ENCODE measurements around the gene CYTH2. TPM values are rescaled to one million over a fixed set of nuclear protein-coding genes. Genes with fewer than 3 reads are reported as not detected.

Gene CYTH2
- total and polyA plus RNA-seq, 2 of the 8 experiments (the other 6 are each of a cell fraction or from before 2014, with no cell fraction given) = 43.7 to 71.4 TPM

GRCh38 chr19:48495396-48495795 lies 26.2 kb downstream of the CYTH2 start:
- Histone ChIP-seq H3K56ac (replicated peaks; ENCODE audit: insufficient read length, low read depth, low read length) (no peak overlapping the region), H4K8ac (ENCODE audit: extremely low read depth, insufficient read depth, low read length) (no peak overlapping the region), H2BK5ac (ENCODE audit: low read depth, low read length) (no peak overlapping the region), H2BK12ac (ENCODE audit: low read depth, low read length) (no peak overlapping the region), H3K23ac (ENCODE audit: insufficient read length) (no peak overlapping the region), H3K27me3 (replicated peaks in 1 of 4; ENCODE audit: control insufficient read depth in 3 of 4, extremely low read depth in 1 of 4, insufficient read depth in 3 of 4, low read length in 3 of 4) (peaks cover 0 to 3% (median 0%) of the 10 kb centered on the region in 4 experiments; a peak in 3 of 7 replicates), H3K4ac (replicated peaks; ENCODE audit: insufficient read length, low read depth, low read length) (no peak overlapping the region), H3K4me3 (ENCODE audit: extremely low read depth in 1 of 4, insufficient read depth in 2 of 4, low read depth in 3 of 4, low read length in 4 of 4) (no peak overlapping the region), H3K79me2 (ENCODE audit: control insufficient read depth in 1 of 2, insufficient read depth in 2 of 2, low read length in 2 of 2) (no peaks in the 10 kb centered on the region), H3K4me2 (ENCODE audit: insufficient read depth in 1 of 2, low read depth in 2 of 2, low read length in 2 of 2) (no peak overlapping the region; a peak in 1 of 4 replicates), H2BK15ac (ENCODE audit: low read length) (no peak overlapping the region), H2BK120ac (replicated peaks; ENCODE audit: low read depth, low read length) (no peak overlapping the region), H3K9ac (replicated peaks in 1 of 4; ENCODE audit: extremely low read depth in 1 of 4, low read depth in 3 of 4, low read length in 3 of 4) (no peak overlapping the region), H2AK5ac (ENCODE audit: low read depth, low read length) (no peak overlapping the region), H3K36me3 (ENCODE audit: control insufficient read depth in 2 of 4, insufficient read depth in 4 of 4, low read length in 3 of 4) (no peaks in the 10 kb centered on the region; a peak in 1 of 8 replicates), H3K79me1 (ENCODE audit: low read depth, low read length) (no peaks in the 10 kb centered on the region), H3K9me3 (ENCODE audit: insufficient read depth in 2 of 2, low read depth in 1 of 2, low read length in 1 of 2) (no peaks in the 10 kb centered on the region), H3K27ac (ENCODE audit: low read depth, low read length) (no peak overlapping the region), H2BK20ac (ENCODE audit: low read length) (no peak overlapping the region), H3K4me1 (replicated peaks in 1 of 4; ENCODE audit: control insufficient read depth in 3 of 4, insufficient read depth in 4 of 4, low read length in 3 of 4) (peaks cover 0 to 18% (median 13%) of the 10 kb centered on the region in 4 experiments; a peak in 6 of 7 replicates), H4K20me1 (replicated peaks in 1 of 2; ENCODE audit: control insufficient read depth in 1 of 2, insufficient read depth in 2 of 2, low read length in 2 of 2) (peaks cover 0 to 3% of the 10 kb centered on the region in 2 experiments), H3K23me2 (ENCODE audit: low read depth, low read length) (peaks cover 4% of the 10 kb centered on the region; the same call in 1 of the 2 replicates), H2AFZ (ENCODE audit: low read length) (no peak overlapping the region), H4K5ac (ENCODE audit: insufficient read length, low read depth, low read length) (no peak overlapping the region), H4K91ac (replicated peaks; ENCODE audit: insufficient read length, low read length) (no peak overlapping the region), H3K18ac (ENCODE audit: extremely low read depth, low read length) (no peak overlapping the region), H3K14ac (ENCODE audit: insufficient read length) (no peak overlapping the region)
- POLR2A ChIA-PET (ENCODE audit: partially characterized antibody) = interaction anchor here (1.4 to 14.8 kb wide), 2 partner anchors 18 to 20 kb away, joined by 3 to 176 read pairs; no protein-coding TSS in a partner anchor
- CTCF ChIA-PET (ENCODE audit: partially characterized antibody) = interaction anchor here (0.6 to 1.9 kb wide), 7 partner anchors 13 to 457 kb away, joined by 3 to 6 read pairs (median 4); no protein-coding TSS in a partner anchor
- 86% methylated on average over 6 of the region's 6 CpGs; no CpG with 5 or more reads in 1 of the 2 experiments for WGBS, 2 experiments (ENCODE audit: extremely low coverage in 1 of 2, insufficient coverage in 1 of 2, insufficient read length in 1 of 2, insufficient replicate concordance in 2 of 2, low coverage in 1 of 2, low lambda C conversion rate in 2 of 2, missing lambda C conversion rate in 1 of 2)
- no peak for FAIRE-seq
- DNase-seq (ENCODE audit: low read depth in 1 of 2, low spot score in 2 of 2) = no peak
- TF ChIP-seq BCL11A (IDR thresholded peaks at IDR 0.05; ENCODE audit: low read depth in 2 of 2, low read length in 2 of 2) (no peak), SRF (IDR thresholded peaks at IDR 0.05; ENCODE audit: low read depth, low read length) (no peak), SP1 (IDR thresholded peaks at IDR 0.05; ENCODE audit: low read depth, low read length) (no peak), RBBP5 (IDR thresholded peaks at IDR 0.05; ENCODE audit: borderline replicate concordance, low read depth, low read length) (no peak), USF2 (IDR thresholded peaks at IDR 0.05; ENCODE audit: low read length) (no peak), BRCA1 (IDR thresholded peaks at IDR 0.05; ENCODE audit: low read depth, low read length) (no peak), ASH2L (IDR thresholded peaks at IDR 0.05; ENCODE audit: low read length) (no peak), POLR2A (IDR thresholded peaks at IDR 0.05; ENCODE audit: control extremely low read depth in 1 of 2, low read depth in 2 of 2, low read length in 2 of 2) (no peak), PHF8 (conservative IDR thresholded peaks at IDR 0.05; ENCODE audit: low read depth, low read length) (no peak), RFX5 (IDR thresholded peaks at IDR 0.05; ENCODE audit: borderline replicate concordance, low read depth, low read length) (no peak)
